Neutrophil (primary cell): ENCODE data around the gene HCRTR1.

Source experiments
- H3K27ac ChIP-seq: fragments of 200-600 bp; sonication (generic); 2 replicates; pipeline ENCODE4 v1.5.1; 2016; ENCODE audit warnings: mild to moderate bottlenecking, moderate library complexity
- H3K27me3 ChIP-seq: fragments of 200-600 bp; sonication (generic); 2 replicates; pipeline ENCODE4 v1.6.0; 2016; ENCODE audit warnings: mild to moderate bottlenecking
- H3K36me3 ChIP-seq: fragments of 200-600 bp; sonication (generic); 2 replicates; pipeline ENCODE4 v1.5.1; 2017
- H3K4me1 ChIP-seq, 2 experiments: fragments of 200-600 bp in 1 of 2; sonication (generic) in 1 of 2; 1 replicate in 1 of 2; 2 replicates in 1 of 2; pipeline versions ENCODE4 v1.5.1 to v1.6.1; 2013 to 2016; ENCODE audit warnings: low read depth in 1 of 2, low read length in 1 of 2, mild to moderate bottlenecking in 1 of 2, moderate library complexity in 1 of 2; ENCODE audit not compliant: control insufficient read depth in 1 of 2, insufficient read depth in 1 of 2
- H3K4me3 ChIP-seq, 2 experiments: fragments of 200-600 bp in 1 of 2; sonication (generic) in 1 of 2; 1 replicate in 1 of 2; 2 replicates in 1 of 2; pipeline ENCODE4 v1.5.1; 2013 to 2016; ENCODE audit warnings: low read depth in 1 of 2, low read length in 1 of 2, mild to moderate bottlenecking in 1 of 2, moderate library complexity in 1 of 2
- H3K9me3 ChIP-seq: fragments of 200-600 bp; sonication (generic); 2 replicates; pipeline ENCODE4 v1.5.1; 2016
- CTCF ChIP-seq: fragments of 200-600 bp; sonication (generic); IDR thresholded peaks from 2 replicates; pipeline ENCODE4 v1.5.1; 2016; ENCODE audit warnings: antibody characterized with exemption

The HCRTR1 gene

GRCh38 chr1:31640964-31641363 is 23.5 kb downstream of the HCRTR1 start:
- Histone ChIP-seq H3K4me1 (peaks cover 84 to 86% of the 10 kb centered on the region in 2 experiments), H3K9me3 (no peaks in the 10 kb centered on the region), H3K4me3 (no peak overlapping the region), H3K36me3 (no peaks in the 10 kb centered on the region), H3K27me3 (no peaks in the 10 kb centered on the region), H3K27ac (peak overlapping the region; percentile 84)
- TF ChIP-seq CTCF: no peak

GRCh38 chr1:31642366-31642765 is 24.9 kb downstream of the HCRTR1 start:
- Histone ChIP-seq H3K4me1 (peaks cover 76 to 79% of the 10 kb centered on the region in 2 experiments), H3K27ac (no peak overlapping the region), H3K27me3 (no peaks in the 10 kb centered on the region), H3K9me3 (no peaks in the 10 kb centered on the region), H3K36me3 (no peaks in the 10 kb centered on the region), H3K4me3 (no peak overlapping the region)
- TF ChIP-seq CTCF: no peak

GRCh38 chr1:31642897-31643296 is 25.4 kb downstream of the HCRTR1 start:
- Histone ChIP-seq H3K4me3 (no peak overlapping the region), H3K27me3 (no peaks in the 10 kb centered on the region), H3K27ac (peak overlapping the region; percentile 97), H3K4me1 (peaks cover 72 to 74% of the 10 kb centered on the region in 2 experiments), H3K36me3 (no peaks in the 10 kb centered on the region), H3K9me3 (no peaks in the 10 kb centered on the region)
- TF ChIP-seq CTCF: no peak

- TF ChIP-seq CTCF: no peak
- Histone ChIP-seq H3K27me3 (no peaks in the 10 kb centered on the region), H3K9me3 (no peaks in the 10 kb centered on the region), H3K4me1 (peaks cover 61 to 62% of the 10 kb centered on the region in 2 experiments), H3K36me3 (no peaks in the 10 kb centered on the region), H3K4me3 (peak overlapping the region; percentile 90 to 99), H3K27ac (peak overlapping the region; percentile 97)
Observed at GRCh38 chr1:31643976-31644559, 26.6 kb downstream of the HCRTR1 start.

- peak within 1 kb of the TSS; percentile 90 to 99 for H3K4me3 ChIP-seq
- peak within 1 kb of the TSS; percentile 97 for H3K27ac ChIP-seq
- TF ChIP-seq CTCF: no peak
- peaks cover 54 to 56% of the 10 kb centered on the region in 2 experiments for H3K4me1 ChIP-seq
- H3K36me3 ChIP-seq: no peaks in the 10 kb centered on the region
- no peaks in the 10 kb centered on the region for H3K9me3 ChIP-seq
- no peaks in the 10 kb centered on the region for H3K27me3 ChIP-seq
Observed at GRCh38 chr1:31644560-31645273, 27.2 kb downstream of the HCRTR1 start, which contains the start of gene PEF1. Gene PEF1 (minus strand): TSS chr1:31644876. CDS start chr1:31644864, 12 bp downstream.
